HG02852 (cell line): Measurements from ENCODE around the gene OR4D6.
"Not testable (repeated sequence)": the region's sequence is repeated elsewhere in the genome, so short reads cannot be mapped to it uniquely, and the experiment has no call there.

ENCODE experiments used
- ATAC-seq: cut with Tn5 transposase; IDR thresholded peaks from one replicate; pipeline ENCODE4 v1.9.1; 2021; ENCODE audit warnings: mild to moderate bottlenecking, moderate library complexity; ENCODE audit not compliant: unreplicated experiment

Gene OR4D6

DNA sequence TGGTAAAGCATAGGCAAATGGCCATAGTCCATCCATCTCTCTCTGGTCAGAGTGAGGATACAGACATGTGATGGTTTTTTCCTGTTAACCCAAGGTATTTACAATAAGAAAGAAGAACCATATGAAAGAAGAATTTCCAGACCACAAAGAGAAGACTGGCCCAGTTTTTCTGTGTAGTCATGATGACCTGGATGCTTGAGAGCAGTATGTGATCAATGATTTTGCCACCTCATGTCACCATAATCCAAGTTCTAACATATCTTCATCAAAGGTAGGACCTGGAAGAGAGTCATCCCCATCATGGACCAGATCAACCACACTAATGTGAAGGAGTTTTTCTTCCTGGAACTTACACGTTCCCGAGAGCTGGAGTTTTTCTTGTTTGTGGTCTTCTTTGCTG is at the start of gene OR4D6:
OR4D6 (plus strand) TSS at position 301 of the 400 bp plus-strand sequence; CDS start at position 301, 0 bp downstream.
- no peak for ATAC-seq

DNA sequence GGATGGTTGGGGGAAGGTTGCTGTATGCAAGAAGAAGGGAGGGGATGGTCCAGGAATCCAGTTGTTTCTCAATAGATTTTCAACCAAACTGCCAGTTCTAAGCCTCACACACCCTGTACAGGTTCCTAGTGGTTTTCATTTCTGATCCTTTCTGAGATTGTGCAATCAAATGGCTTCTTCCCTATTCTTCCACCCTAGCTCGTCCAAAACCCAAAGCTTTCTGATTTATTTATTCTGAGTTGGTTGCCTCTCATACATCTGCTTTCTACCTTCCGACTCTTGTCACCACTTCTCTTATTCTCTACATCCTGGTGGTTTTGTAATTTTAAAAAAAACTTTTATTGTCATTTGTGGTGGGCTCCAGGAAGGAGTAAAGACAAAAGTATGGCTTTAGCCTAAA is 43.1 kb upstream of the OR4D6 start:
- no peak for ATAC-seq

GRCh38 chr11:59415111-59415510 is 41.6 kb upstream of the OR4D6 start:
- ATAC-seq, result no peak

GRCh38 chr11:59416613-59417012 is 40.1 kb upstream of the OR4D6 start:
- ATAC-seq, result no peak

DNA sequence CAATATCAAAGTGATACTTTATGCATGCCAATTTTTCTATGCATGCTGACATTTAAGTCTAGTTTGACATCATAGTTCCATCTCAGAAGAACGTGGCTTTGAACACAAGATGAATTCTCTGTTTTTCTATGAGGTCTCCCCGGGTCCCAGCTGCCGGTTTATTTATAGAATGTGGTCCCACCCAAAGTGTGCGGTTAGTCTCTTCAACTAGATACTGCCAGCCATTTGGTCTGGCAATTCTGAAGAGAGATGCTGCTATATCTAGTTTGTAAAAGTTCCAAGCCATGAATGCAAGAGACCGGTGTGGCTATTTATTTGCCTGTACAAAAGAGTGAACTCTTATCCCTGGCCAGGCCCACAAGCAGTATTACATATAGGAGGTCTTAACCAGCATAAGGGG is 39.7 kb upstream of the OR4D6 start:
- no peak for ATAC-seq

GRCh38 chr11:59418156-59418555 is 38.6 kb upstream of the OR4D6 start:
- no peak for ATAC-seq

GRCh38 chr11:59423835-59424234 is 32.9 kb upstream of the OR4D6 start:
- ATAC-seq, result no peak

DNA sequence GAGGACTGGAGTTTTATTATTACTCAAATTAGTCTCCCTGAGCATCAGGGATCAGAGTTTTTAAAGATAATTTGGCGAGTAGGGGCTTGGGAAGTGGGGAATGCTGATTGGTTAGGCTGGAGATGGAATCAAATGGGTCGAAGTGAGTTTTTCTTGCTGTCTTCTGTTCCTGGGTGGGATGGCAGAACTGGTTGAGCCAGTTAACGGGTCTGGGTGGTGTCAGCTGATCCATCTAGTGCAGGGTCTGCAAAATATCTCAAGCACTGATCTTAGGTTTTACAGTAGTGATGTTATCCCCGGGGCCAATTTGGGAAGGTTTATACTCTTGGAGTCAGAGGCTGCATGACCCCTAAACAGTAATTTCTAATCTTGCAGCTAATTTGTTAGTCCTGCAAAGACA is 31.6 kb upstream of the OR4D6 start:
- ATAC-seq, result no peak

GRCh38 chr11:59426361-59427067 is 30.2 kb upstream of the OR4D6 start, which contains the start of gene OR5A2:
TSS of gene OR5A2 (minus strand) at chr11:59426413. CDS start at chr11:59422953, 3,460 bp downstream.
- ATAC-seq, result no peak

GRCh38 chr11:59427068-59427382 is 29.7 kb upstream of the OR4D6 start:
- no peak for ATAC-seq

DNA sequence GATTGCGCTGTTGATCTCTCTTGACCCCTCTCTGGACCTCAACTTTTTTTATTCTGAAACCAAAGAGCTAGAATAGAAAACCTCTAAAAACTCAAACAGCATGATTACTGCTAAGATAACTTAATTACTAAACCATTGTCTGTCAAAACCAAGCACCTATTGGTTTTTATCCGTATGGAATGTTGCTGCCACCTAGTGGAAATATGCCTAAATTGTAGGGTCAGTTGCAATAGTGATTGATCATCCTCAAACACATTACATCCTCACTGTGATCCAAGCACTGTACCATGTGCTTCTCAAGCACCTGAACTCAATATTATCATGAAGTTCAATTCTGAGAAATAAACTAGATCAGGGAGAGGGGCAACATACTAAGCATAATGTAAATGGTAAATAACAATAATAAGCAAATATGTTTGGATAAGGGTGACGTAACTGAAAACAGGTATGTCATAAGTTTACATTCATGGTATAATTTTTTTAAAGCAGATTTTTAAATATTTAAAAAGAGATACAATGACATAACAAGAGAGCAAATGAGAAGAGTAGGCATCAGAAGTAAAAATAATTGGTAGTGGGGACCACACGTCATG is 26.7 kb upstream of the OR4D6 start:
- ATAC-seq, result peak; percentile 86

GRCh38 chr11:59436169-59436568 is 20.6 kb upstream of the OR4D6 start, which contains the start of gene OR5A1:
TSS of gene OR5A1 (plus strand) at chr11:59436469. CDS start at chr11:59443169, 6,700 bp downstream.
- ATAC-seq, result no peak

GRCh38 chr11:59437770-59438169 is 19.0 kb upstream of the OR4D6 start:
- no peak for ATAC-seq

DNA sequence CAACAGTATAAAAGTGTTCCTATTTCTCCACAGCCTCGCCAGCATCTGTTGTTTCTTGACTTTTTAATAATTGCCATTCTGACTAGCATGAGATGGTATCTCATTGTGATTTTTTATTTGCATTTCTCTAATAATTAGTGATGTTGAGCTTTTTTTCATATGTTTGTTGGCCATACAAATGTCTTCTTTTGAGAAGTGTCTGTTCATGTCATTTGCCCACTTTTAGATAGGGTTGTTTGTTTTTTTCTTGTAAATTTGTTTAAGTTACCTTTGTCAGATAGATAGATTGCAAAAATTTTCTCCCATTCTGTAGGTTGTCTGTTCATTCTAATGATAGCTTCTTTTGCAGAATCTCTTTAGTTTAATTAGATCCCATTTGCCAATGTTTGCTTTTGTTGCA is 11.1 kb upstream of the OR4D6 start:
- not testable (repeated sequence) for ATAC-seq

GRCh38 chr11:59448484-59448883 is 8.3 kb upstream of the OR4D6 start:
- ATAC-seq, result no peak

GRCh38 chr11:59459916-59460315 is 3.2 kb downstream of the OR4D6 start:
- no peak for ATAC-seq

DNA sequence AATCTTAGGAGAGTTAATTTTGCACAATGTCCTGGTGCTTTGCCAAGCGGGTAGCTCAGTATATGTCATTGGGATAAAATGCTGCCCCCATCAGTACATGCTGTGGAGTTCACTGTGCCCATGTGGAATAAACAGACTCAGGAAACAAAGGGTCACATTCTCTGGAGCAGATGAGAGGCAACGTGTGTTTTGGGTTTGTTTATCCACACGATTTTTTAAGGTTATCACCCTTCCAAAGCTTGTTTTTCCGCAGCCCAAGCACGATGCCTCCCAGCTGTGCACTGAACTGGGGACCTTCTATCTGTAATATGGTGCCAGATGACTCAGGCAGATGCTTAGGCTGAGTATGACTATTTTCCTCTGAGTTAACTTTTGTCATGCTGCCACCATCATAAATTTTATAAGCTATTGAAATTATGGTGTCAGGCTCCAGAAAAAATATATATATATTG is 6.5 kb downstream of the OR4D6 start:
- ATAC-seq, result no peak

GRCh38 chr11:59473015-59473414 is 16.3 kb downstream of the OR4D6 start, which contains the start of gene OR4D10:
TSS of gene OR4D10 (plus strand) at chr11:59473315. CDS start at chr11:59477430, 4,115 bp downstream.
- ATAC-seq, result no peak

DNA sequence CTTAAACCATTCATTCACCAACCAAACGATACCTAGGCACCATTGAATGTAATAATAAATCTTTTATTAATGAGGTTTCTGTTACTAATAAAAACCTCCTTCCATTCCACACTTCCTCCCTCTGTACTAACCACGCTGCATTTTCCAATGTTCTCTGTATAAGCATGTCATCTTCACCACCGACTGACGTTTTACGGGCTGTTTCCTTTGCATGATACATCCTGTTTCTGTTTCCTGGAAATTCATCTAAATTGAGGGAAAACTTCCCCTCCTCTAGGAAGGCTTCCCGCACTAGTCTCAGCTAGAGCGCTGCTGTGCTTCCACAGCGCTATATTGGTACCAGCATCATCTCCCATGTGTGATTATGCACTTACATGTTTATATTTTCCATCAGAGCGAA is 18.4 kb downstream of the OR4D6 start:
- ATAC-seq, result no peak

- no peak for ATAC-seq
These were observed 23.1 kb downstream of the OR4D6 start for GRCh38 chr11:59479906-59480305.

- no peak for ATAC-seq
These were observed 23.6 kb downstream of the OR4D6 start for GRCh38 chr11:59480359-59480758.

- ATAC-seq, result no peak
These were observed 45.2 kb downstream of the OR4D6 start for GRCh38 chr11:59501931-59502330.
